Coronary artery (tissue), 2 donors: Measurements from ENCODE around the gene SBNO1.
"Not testable (repeated sequence)": the region's sequence is repeated elsewhere in the genome, so short reads cannot be mapped to it uniquely, and the experiment has no call there.

Experiments used
- DNase-seq: peaks from one replicate; pipeline ENCODE4 v3.0.0-alpha.2; 2017; ENCODE audit warnings: low spot score
- H3K27ac ChIP-seq, 2 donors: fragments of 200-600 bp; sonication (generic); one replicate each; pipeline ENCODE4 v1.5.1; 2016 to 2019
- H3K4me3 ChIP-seq: fragments of 200-600 bp; sonication (generic); 2 replicates; pipeline ENCODE4 v1.5.1; 2016; ENCODE audit warnings: mild to moderate bottlenecking, moderate library complexity
- TF ChIP-seq, protein P1 (sequence below): fragments of 200-600 bp; sonication (generic); IDR thresholded peaks from one replicate; pipeline ENCODE4 v1.5.1; 2019; ENCODE audit warnings: antibody characterized with exemption

The SBNO1 gene

DNA sequence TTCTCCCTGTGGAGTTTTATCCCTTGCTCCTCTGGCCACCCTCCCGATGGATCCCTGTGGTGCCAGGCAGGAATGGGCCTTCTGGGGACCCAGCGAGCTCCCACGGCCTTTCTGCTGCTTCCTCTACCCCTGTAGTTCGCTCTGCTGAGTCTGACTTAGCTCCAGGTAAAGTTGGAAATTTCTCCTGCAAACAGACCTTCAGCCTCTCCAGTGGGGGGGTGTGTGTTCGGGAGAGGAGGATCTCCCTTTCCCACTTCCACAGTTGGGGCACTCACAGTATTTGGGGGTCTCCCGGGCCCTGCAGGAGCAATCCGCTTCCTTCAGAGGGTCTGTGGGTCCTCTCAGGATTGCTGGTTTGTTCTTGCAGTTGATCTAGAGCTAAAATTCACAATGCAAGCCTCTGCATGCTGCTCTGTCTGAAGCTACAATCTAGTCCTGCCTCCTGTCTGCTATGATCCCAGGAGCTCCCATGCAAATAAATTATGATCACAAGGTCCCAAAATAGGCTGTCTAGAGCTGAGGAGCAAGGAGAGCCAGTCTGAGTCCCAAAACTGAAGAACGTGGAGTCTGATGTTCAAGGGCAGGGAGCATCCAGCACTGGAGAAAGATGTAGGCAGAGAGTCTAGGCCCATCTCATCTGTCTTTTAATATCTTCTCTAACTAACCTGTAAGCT, 113.1 kb downstream of the SBNO1 start:
- TF ChIP-seq, protein P1, sequence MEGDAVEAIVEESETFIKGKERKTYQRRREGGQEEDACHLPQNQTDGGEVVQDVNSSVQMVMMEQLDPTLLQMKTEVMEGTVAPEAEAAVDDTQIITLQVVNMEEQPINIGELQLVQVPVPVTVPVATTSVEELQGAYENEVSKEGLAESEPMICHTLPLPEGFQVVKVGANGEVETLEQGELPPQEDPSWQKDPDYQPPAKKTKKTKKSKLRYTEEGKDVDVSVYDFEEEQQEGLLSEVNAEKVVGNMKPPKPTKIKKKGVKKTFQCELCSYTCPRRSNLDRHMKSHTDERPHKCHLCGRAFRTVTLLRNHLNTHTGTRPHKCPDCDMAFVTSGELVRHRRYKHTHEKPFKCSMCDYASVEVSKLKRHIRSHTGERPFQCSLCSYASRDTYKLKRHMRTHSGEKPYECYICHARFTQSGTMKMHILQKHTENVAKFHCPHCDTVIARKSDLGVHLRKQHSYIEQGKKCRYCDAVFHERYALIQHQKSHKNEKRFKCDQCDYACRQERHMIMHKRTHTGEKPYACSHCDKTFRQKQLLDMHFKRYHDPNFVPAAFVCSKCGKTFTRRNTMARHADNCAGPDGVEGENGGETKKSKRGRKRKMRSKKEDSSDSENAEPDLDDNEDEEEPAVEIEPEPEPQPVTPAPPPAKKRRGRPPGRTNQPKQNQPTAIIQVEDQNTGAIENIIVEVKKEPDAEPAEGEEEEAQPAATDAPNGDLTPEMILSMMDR: no peak
- Histone ChIP-seq H3K27ac (no peak overlapping the region), H3K4me3 (no peak overlapping the region)
- no peak for DNase-seq

DNA sequence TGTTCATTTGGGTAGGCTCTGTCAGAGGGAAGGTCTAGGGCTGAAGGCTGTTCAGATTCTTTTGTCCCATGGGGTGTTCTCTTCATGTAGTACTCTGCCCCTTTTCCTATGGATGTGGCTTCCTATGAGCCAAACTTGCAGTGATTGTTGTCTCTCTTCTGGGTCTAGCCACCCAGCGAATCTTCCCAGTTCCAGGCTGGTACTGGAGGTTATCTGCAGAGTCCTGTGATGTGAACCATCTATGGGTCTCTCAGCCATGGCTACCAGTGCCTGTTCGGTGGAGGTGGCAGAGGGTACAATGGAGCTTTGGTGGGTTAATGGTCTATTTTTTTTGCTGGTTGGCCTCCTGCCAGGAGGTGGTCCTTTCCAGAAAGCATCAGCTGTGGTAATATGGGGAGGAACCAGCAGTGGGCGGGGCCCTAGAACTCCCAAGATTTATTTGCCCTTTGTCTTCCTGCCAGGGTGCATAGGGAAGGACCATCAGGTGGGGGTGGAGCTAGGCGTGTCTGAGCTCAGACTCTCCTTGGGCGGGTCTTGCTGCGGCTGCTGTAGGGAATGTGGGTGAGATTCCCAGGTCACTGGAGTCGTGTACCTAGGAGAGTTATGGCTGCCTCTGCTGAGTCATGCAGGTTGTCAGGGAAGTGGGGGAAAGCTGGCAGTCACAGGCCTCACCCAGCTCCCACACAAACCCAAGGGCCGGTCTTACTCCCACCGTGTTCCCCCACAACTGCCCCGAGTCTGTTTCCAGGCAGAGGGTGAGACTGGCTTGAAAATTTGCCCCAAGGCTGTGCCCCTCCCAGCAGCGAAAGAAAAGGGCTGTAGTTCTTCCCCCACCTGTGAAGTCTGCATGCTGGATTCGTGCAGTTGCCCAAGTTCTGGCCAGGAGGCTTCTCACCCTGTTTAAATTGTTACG, 113.9 kb downstream of the SBNO1 start:
- TF ChIP-seq, protein P1: no peak
- no peak for DNase-seq
- no peak overlapping the region for H3K4me3 ChIP-seq
- no peak overlapping the region for H3K27ac ChIP-seq

GRCh38 chr12:123248996-123249741, 115.5 kb downstream of the SBNO1 start:
- not testable (repeated sequence) for DNase-seq, H3K27ac ChIP-seq, H3K4me3 ChIP-seq

DNA sequence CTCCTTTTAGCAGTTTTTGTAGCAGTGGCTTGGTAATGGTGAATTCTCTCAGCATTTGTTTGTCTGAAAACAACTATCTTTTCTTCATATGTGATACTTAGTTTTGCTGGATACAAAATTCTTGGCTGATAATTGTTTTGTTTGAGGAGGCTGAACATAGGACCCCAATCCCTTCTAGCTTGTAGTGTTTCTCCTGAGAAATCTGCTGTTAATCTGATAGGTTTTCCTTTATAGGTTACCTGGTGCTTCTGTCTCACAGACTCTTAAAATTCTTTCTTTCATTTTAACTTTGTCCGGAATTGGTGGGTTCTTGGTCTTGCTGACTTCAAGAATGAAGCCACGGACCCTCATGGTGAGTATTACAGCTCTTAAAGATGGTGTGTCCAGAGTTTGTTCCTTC, 116.5 kb downstream of the SBNO1 start:
- not testable (repeated sequence) for DNase-seq, H3K4me3 ChIP-seq, H3K27ac ChIP-seq

DNA sequence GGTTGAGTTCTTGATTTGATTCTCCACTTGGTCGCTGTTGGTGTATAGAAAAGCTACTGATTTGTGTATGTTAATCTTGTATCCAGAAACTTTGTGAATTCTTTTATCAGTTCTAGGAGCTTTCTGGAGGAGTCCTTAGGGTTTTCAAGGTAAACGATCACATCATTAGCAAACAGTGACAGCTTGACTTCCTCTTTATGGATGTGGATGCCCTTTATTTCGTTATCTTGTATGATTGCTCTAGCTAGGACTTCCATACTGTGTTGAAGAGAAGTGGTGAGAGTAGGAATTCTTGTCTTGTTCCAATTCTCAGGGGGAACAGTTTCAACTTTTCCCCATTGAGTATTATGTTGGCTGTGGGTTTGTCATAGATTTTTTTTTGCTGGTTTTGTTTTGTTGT, 119.0 kb downstream of the SBNO1 start:
- TF ChIP-seq, protein P1: no peak
- Histone ChIP-seq H3K4me3 (no peak overlapping the region), H3K27ac (no peak overlapping the region)
- DNase-seq: no peak

GRCh38 chr12:123243671-123244262, 120.9 kb downstream of the SBNO1 start:
- Histone ChIP-seq H3K27ac (no peak overlapping the region), H3K4me3 (no peak overlapping the region)
- TF ChIP-seq, protein P1: no peak
- no peak for DNase-seq

GRCh38 chr12:123242116-123242904, 122.3 kb downstream of the SBNO1 start:
- TF ChIP-seq, protein P1: no peak
- DNase-seq: no peak
- Histone ChIP-seq H3K4me3 (no peak overlapping the region), H3K27ac (peak overlapping the region in 1 of 2 donors; percentile 30)
